Left lung (tissue), 10 donors: Measurements from ENCODE around the gene TCEANC2. TPM values are rescaled to one million over a fixed set of nuclear protein-coding genes. Genes with fewer than 3 reads are reported as not detected.

Experiments used
- ATAC-seq: fragments of 200-7000 bp; cut with Tn5 transposase; one replicate; pipeline ENCODE4 v1.9.1; 2020; ENCODE audit warnings: moderate library complexity
- DNase-seq, 4 donors: peaks; one replicate each; pipeline ENCODE4 v3.0.0-alpha.2; 2013 to 2020
- H3K27ac ChIP-seq, 2 donors: fragments of 200-600 bp; sonication (generic) in 1 of 2; one replicate each; pipeline versions ENCODE4 v1.5.0 to v1.8.0; 2020 to 2021
- H3K27me3 ChIP-seq, 2 donors: fragments of 200-600 bp; sonication (generic) in 1 of 2; one replicate each; pipeline versions ENCODE4 v1.5.0 to v1.8.0; 2020 to 2021
- H3K36me3 ChIP-seq, 2 donors: fragments of 200-600 bp; sonication (generic) in 1 of 2; one replicate each; pipeline versions ENCODE4 v1.5.0 to v1.8.0; 2020 to 2021
- H3K4me1 ChIP-seq, 2 donors: fragments of 200-600 bp; one replicate each; pipeline ENCODE4 v1.8.0; 2021
- H3K4me3 ChIP-seq, 2 donors: fragments of 200-600 bp; sonication (generic) in 1 of 2; one replicate each; pipeline versions ENCODE4 v1.5.0 to v1.8.0; 2020 to 2021; ENCODE audit warnings: mild to moderate bottlenecking in 1 of 2
- H3K9me3 ChIP-seq, 2 donors: fragments of 200-600 bp; sonication (generic) in 1 of 2; one replicate each; pipeline versions ENCODE4 v1.5.0 to v1.8.0; 2020 to 2021
- intact Hi-C, 2 donors: fragments of 100-400 bp; cut with DNase I; formaldehyde crosslinking; loops; one replicate each; pipeline versions ENCODE4 v1.11.2 to v1.14.2; 2022
- polyA plus RNA-seq, 6 donors: library from polyadenylated mRNA; unstranded; fragments of 120-200 nt; gene quantifications; one replicate each; pipeline ENCODE4 v1.2.1, GENCODE V29; 2013; ENCODE audit not compliant: insufficient read length in 6 of 6
- total RNA-seq, 2 donors: library from RNA; stranded (reverse); fragmentation: NEBNext Ultra II Directional; extraction: Animal tissue kit (Norgen Biotek cat#: 25700); gene quantifications; one replicate each; pipeline ENCODE4 v1.2.1, GENCODE V29; 2021
- TF ChIP-seq, protein P1 (sequence below), 2 donors: fragments of 200-600 bp; sonication (generic) in 1 of 2; IDR thresholded peaks; one replicate each; pipeline versions ENCODE4 v1.5.0 to v1.8.0; 2021; ENCODE audit warnings: antibody characterized with exemption in 2 of 2
- donor health status: DM: no; HTN: yes; CAD: no.
- donor health status: DM: no; HTN: no; CAD: no.

Gene TCEANC2
- total and polyA plus RNA-seq, 8 donors, result 5.2 to 13.3 (median 10.2) TPM

DNA sequence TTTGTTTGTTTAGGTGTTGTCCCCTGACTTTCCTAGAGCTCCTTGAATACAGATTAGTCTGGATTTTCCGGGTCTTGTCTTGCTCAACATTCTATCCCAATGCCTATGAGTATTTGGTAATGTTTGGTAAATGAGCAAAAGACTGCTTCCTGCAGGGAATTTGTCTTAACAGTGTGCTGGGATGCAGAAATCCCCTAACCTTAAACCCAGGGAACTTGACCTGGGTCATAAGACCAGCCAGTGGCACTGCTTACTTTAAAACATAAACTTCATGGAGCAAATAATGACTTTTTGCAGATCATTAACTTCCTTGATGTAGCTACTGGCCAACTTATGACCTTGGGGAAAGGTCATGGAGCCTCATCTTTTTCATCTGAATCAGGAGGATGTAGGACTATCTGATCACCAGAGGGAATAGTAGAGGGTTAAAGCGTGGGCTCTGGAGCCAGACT is 27.2 kb downstream of the TCEANC2 start:
- TF ChIP-seq, protein P1, sequence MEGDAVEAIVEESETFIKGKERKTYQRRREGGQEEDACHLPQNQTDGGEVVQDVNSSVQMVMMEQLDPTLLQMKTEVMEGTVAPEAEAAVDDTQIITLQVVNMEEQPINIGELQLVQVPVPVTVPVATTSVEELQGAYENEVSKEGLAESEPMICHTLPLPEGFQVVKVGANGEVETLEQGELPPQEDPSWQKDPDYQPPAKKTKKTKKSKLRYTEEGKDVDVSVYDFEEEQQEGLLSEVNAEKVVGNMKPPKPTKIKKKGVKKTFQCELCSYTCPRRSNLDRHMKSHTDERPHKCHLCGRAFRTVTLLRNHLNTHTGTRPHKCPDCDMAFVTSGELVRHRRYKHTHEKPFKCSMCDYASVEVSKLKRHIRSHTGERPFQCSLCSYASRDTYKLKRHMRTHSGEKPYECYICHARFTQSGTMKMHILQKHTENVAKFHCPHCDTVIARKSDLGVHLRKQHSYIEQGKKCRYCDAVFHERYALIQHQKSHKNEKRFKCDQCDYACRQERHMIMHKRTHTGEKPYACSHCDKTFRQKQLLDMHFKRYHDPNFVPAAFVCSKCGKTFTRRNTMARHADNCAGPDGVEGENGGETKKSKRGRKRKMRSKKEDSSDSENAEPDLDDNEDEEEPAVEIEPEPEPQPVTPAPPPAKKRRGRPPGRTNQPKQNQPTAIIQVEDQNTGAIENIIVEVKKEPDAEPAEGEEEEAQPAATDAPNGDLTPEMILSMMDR (IDR thresholded peaks at IDR 0.05), result no peak
- Histone ChIP-seq H3K4me1 (no peaks in the 10 kb centered on the region), H3K4me3 (no peak overlapping the region), H3K36me3 (no peaks in the 10 kb centered on the region), H3K9me3 (no peaks in the 10 kb centered on the region), H3K27me3 (no peaks in the 10 kb centered on the region), H3K27ac (no peak overlapping the region)
- intact Hi-C loops, result no loop called here
- no peak for DNase-seq
- no peak for ATAC-seq

- Histone ChIP-seq H3K9me3 (no peaks in the 10 kb centered on the region), H3K4me3 (no peak overlapping the region), H3K36me3 (no peaks in the 10 kb centered on the region), H3K27me3 (no peaks in the 10 kb centered on the region), H3K27ac (no peak overlapping the region), H3K4me1 (no peaks in the 10 kb centered on the region)
- intact Hi-C loops, result no loop called here
- peak; percentile 100 for ATAC-seq
- TF ChIP-seq, protein P1 (IDR thresholded peaks at IDR 0.05), result peak; percentile 74 to 78
- peak in 3 of 4 donors; percentile 42 to 78 (median 76) for DNase-seq
These were observed 28.2 kb downstream of the TCEANC2 start for GRCh38 chr1:54081306-54082270.

- TF ChIP-seq, protein P1 (IDR thresholded peaks at IDR 0.05), result no peak
These were observed 31.4 kb downstream of the TCEANC2 start for GRCh38 chr1:54084794-54085193.

DNA sequence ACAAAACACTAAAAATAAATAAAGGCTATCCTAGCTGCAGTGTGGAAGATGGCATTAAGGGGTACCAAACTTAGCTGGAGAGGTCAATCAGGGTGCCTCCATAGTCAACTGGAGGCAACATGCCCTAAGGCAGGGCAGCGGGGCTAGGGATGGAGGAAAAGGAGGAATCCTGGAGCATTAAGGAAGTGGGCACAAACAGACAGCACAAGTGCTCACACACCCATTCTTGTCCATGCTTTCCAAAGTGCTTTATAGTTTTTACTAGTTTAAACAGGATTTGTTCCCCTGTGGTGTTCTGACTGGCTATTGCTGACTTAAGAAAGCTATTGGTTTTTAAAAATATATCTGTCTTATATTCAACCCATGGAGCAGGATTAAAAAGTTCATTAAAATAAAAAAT is 33.3 kb downstream of the TCEANC2 start:
- H3K27ac ChIP-seq, result no peak overlapping the region
- TF ChIP-seq, protein P1 (IDR thresholded peaks at IDR 0.05), result no peak
- H3K4me1 ChIP-seq, result no peaks in the 10 kb centered on the region
- H3K9me3 ChIP-seq, result no peaks in the 10 kb centered on the region
- no peak for ATAC-seq
- H3K27me3 ChIP-seq, result no peaks in the 10 kb centered on the region
- intact Hi-C loops, result no loop called here
- no peak overlapping the region for H3K4me3 ChIP-seq
- DNase-seq, result no peak
- H3K36me3 ChIP-seq, result peaks cover 0 to 3% of the 10 kb centered on the region in 2 donors

More at GRCh38 chr1:54084794-54085193, 31.4 kb downstream of the TCEANC2 start:
- intact Hi-C loops, result no loop called here
- Histone ChIP-seq H3K36me3 (peaks cover 0 to 2% of the 10 kb centered on the region in 2 donors), H3K4me3 (no peak overlapping the region), H3K27me3 (no peaks in the 10 kb centered on the region), H3K4me1 (no peaks in the 10 kb centered on the region), H3K27ac (no peak overlapping the region), H3K9me3 (no peaks in the 10 kb centered on the region)
- no peak for DNase-seq
- no peak for ATAC-seq

DNA sequence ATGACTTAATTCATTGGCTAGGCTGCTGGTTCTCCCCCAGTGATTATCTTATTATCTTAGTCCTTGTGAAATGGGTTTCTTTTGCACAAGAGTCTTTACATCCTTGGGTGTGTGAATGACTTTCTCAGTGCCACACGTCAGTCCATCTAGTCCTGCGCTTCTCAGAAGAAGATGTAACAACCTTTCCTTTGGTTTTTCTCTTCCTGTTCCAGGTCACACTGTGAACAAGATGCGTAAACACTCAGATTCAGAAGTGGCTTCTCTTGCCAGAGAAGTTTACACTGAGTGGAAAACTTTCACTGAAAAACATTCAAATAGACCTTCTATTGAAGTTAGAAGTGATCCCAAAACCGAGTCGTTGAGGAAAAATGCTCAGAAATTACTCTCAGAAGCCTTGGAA is 35.0 kb downstream of the TCEANC2 start:
- Histone ChIP-seq H3K27ac (peak overlapping the region in 1 of 2 donors; percentile 5), H3K4me3 (no peak overlapping the region), H3K36me3 (peaks cover 0 to 3% of the 10 kb centered on the region in 2 donors), H3K27me3 (no peaks in the 10 kb centered on the region), H3K9me3 (no peaks in the 10 kb centered on the region), H3K4me1 (no peaks in the 10 kb centered on the region)
- intact Hi-C loops, result no loop called here
- TF ChIP-seq, protein P1 (IDR thresholded peaks at IDR 0.05), result no peak
- peak; percentile 89 for ATAC-seq
- no peak for DNase-seq
